ENCODE measurements around the gene TAF6. TPM values are rescaled to one million over a fixed set of nuclear protein-coding genes. Genes with fewer than 3 reads are reported as not detected.

The TAF6 gene
- total RNA-seq, 1 experiment from 2014 or later: 66.7 TPM

DNA sequence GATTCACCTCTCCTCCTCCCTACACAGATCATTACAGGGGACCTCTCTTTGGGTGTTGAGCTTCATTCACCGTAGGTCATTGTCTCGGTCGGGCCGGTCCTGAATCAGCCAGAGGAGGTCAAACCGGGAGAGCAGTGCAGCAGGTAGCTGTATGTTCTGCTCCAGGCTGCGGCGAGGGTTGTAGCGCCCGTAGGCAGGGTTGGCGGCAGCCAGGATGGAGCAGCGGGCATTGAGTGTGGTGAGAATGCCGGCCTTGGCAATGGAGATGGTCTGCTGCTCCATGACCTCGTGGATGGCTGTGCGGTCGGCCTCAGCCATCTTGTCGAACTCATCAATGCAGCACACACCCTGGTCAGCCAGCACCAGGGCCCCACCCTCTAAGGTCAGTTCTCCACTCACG, 23.5 kb downstream of the TAF6 start:
- DNase-seq (ENCODE audit: low read depth): no peak

DNA sequence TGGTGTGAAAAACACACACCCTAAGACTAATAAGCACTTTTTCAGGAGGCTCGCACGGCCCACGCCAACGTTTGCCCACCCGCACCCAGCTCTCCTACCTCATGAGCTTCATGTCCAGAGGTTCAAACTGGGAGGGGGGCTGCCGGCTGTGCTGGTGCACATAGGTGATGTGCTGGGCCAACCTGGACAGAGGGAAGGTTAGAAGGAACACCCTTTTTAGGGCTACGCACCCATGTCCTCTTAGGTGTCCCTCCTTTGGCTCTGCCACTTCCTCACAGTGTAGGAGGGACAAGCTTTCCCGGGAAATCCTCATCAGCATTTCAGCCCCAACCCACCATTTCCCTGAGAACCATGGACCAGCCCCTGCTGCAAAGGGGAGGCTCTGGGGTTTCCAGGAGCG, 23.9 kb downstream of the TAF6 start:
- DNase-seq (ENCODE audit: low read depth): no peak

DNA sequence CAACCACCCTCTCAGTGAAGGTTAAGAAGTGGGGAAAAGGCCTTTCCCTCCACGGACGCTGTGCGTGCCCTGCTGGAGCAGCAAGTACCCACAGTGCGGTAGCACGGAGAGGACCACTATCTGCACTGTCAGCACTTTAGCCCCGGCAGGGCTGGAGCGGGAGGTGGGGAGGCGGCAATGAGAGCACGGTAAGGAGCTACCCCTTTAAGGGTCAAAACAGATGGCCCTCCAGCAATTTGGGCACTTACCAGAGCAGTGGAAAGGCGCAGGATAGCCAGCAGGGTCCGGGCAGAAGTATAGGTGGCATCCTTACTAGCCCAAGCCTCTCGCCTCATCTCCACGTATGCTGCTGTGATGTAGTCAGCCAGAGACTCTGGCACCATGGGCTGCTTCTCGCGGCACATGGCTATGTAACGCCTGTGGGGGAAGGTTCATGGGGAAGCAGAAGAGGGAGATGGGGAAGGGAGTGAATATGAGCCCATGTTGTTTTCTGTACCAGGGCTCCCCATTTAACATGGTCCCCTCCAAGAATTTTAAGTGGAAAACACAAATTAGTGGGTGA, 25.2 kb downstream of the TAF6 start:
- no peak for DNase-seq (ENCODE audit: low read depth)

DNA sequence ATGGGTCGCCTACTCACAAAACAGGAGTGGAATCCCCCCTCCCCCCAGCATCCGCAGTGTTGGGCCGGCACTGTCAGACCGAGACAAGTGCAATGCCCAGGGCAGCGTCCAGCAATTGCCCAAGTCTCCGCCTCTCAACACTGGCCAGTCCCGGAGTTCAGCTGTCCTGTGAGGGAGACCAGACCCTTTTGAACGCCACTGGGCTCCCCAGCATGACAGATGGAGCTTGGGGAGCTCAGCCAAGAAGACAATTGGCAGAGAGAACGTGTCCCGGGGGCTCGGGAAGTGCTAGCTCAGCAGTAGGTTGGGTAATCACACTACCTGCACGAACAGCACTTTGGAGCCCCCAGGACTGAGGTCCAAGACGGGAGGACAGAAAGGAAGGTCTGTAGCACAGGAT, 25.7 kb downstream of the TAF6 start:
- no peak for DNase-seq (ENCODE audit: low read depth)

DNA sequence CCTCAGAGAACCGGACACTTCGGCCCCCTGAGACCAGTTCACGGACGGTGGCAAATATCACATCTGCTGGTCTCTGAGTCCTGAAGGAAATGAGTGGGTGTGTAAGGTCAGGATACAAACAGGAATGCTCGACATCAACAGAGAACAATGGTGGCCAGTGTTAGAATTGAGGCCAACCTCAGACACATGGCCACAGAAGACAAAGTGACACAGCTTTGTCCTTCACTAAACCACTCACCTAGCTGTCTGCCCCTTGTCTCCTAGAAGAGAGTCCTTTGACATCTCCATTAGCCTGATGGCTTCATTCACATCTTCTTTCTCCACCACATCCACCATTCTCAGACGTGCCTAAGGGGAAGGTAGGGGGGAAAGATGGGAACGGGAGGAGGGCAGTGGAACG, 26.1 kb downstream of the TAF6 start:
- no peak for DNase-seq (ENCODE audit: low read depth)

DNA sequence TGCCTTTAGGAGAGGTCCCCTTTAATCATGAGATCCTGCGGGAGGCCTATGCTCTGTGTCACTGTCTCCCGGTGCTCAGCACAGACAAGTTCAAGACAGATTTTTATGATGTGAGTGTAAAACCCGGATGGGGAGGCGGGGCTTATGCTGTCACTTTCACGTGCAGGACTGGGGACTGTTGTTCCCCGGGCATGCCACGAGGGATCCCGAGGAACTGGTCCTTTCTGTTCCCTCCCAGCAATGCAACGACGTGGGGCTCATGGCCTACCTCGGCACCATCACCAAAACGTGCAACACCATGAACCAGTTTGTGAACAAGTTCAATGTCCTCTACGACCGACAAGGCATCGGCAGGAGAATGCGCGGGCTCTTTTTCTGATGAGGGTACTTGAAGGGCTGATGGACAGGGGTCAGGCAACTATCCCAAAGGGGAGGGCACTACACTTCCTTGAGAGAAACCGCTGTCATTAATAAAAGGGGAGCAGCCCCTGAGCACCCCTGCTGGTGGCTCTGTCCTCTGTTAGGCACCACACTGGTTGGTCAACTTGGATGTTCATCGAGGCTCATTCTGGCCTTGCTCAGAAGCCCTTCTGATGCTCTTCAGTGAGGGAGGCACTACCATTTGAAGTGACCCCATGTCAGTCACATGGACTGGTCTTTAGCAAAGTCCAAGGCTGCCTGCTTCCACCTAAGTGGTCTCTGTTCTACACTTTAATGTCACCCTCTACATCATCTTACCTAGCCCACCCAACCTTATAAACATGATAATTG, 27.6 kb downstream of the TAF6 start:
- DNase-seq (ENCODE audit: low read depth): no peak

DNA sequence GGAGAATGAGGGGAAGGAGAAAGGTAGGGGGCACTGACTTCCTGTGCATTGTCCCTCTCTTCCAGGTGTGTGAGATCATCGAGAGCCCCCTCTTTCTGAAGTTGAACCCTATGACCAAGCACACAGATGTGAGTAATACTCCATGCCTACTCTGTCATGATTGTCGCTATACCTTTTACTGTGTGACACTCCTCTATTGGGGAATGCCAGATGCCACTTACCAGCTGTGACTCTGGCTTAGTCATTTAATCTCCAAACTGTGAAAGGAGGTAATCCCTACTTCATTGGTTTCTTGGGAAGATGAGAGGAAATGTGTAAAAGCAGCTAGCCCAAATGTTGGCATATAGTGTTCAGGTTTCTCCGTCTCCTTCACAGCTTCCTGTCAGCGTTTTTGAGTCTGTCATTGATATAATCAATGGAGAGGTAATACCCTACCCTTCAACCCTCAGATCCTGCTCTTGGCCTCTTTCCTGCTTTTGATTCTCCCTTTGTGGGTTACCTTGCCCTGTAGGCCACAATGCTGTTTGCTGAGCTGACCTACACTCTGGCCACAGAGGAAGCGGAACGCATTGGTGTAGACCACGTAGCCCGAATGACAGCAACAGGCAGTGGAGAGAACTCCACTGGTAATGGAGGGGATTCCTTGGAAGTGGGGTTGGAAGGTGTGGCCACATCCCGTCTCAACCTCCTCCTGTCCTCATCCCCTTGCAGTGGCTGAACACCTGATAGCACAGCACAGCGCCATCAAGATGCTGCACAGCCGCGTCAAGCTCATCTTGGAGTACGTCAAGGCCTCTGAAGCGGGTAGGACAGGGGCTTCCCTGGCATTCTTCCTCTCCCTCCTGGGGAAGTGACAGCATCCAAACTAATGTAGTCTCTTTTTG, 28.4 kb downstream of the TAF6 start:
- DNase-seq (ENCODE audit: low read depth): no peak

DNA sequence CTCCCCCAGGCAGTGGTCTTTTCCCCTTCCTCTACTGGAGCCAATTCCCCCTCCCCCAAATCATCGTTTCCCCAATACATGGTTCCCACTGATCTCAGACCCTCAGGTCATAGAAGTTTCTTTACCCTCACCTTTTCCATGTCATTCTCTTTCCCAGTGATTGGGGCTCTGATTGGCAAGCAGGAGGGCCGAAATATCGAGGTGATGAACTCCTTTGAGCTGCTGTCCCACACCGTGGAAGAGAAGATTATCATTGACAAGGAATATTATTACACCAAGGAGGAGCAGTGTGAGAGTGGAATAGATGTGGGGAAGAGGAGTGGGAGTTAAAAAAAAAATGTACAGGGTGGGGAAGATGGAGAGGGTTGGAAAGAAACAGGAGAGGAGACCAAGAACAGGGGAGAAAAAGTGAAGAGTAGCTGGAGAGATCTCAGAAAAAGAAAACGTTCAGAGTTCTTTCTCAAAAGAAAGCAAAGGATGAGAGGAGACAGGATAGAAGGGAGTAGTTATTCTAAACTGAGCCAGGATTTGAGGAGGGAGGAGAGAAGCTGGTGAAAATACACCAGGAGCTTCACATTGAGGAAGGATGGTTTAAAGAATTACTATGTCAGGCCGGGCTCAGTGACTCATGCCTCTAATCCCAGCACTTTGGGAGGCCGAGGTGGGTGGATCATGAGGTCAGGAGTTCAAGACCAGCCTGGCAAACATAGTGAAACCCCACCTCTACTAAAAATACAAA, 29.5 kb downstream of the TAF6 start:
- DNase-seq (ENCODE audit: low read depth): no peak

DNA sequence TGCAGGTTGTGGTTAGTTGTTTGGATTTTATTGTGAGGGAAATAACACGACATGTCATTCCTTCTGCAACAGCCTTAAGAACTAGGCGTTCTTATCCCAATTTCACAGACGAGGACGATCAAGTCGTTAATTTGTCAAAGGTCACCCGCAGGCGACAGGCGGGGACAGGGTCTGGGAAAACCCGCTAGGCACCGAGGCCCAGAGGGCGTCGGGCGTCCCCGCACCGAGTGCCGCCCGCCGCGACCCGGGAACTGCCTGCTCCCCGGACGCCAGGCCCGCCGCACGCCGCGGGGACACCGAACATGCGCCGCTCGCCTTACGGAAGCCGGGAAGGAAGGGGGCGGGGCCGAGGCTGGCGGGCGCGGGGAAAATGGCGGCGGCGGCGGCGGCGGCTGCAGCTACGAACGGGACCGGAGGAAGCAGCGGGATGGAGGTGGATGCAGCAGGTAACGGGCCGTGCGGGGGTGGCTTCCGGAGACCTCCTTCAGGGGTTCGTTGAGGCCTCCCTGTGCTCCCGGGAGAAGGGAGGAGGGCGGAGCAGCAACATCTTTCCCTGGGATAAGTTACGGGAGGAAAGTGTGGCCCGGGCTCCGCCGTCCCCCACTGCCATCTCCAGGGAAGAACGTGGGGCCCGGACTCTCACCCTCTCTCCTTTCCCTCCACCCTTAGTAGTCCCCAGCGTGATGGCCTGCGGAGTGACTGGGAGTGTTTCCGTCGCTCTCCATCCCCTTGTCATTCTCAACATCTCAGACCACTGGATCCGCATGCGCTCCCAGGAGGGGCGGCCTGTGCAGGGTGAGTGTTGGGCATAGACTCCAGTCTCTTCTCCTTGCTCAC, 30.3 kb downstream of the TAF6 start, which contains the start of gene COPS6:
COPS6 (plus strand) TSS at position 349 of the 837 bp plus-strand sequence; CDS start at position 371, 22 bp downstream.
- peak; percentile 79 for DNase-seq (ENCODE audit: low read depth)

DNA sequence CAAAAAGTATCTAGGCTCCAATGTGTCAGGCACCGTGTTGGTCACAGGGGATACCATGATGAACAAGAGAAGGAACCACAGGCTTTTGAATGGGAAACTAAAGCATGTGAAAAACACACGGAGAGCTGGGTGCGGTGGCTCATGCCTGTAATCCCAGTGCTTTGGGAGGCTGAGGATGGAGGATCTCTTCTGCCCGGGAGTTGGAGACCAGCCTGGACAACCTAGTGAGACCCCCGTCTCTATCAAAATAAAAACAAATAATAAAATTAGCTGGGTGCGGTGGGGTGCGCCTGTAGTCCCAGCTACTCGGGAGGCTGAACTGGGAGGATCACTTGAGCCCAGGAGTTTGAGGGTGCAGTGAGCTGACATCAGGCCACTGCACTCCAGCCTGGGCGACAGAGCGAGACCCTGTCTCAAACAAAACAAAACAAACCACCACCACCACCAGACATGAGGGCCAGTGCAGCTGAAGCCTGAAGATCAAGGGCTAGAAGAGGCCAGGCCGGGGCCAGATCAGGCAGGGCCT, 31.0 kb downstream of the TAF6 start:
- DNase-seq (ENCODE audit: low read depth): no peak

DNA sequence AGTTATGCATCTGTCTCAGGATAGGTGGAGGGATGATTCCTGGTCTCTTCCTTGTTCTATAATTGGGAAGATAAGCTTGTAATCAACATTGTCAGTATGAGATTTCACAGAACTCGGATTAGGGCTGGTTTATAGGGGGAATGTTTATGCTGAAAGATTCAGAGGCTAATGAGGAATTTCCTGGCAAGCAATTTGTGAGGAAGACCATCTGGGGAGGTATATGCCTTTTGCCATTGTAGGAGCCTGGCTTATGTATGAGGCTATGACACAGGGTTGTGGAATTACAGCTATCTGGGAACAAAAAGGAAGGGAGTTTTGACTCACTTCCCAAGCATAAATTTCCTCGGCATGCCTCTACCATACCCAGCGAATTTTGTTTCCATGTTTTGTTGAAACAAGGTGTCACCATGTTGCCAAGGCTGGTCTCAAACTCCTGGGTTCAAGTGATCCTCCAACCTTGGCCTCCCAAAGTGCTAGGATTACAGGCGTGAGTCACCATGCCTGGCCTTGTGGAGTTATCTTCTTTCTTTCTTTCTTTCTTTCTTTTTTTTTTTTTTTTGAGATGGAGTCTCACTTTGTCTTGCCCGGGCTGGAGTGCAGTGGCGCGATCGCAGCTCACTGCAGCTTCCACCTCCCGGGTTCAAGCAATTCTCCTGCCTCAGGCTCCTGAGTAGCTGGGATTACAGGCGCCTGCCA, 32.0 kb downstream of the TAF6 start:
- DNase-seq (ENCODE audit: low read depth): peak; percentile 92

DNA sequence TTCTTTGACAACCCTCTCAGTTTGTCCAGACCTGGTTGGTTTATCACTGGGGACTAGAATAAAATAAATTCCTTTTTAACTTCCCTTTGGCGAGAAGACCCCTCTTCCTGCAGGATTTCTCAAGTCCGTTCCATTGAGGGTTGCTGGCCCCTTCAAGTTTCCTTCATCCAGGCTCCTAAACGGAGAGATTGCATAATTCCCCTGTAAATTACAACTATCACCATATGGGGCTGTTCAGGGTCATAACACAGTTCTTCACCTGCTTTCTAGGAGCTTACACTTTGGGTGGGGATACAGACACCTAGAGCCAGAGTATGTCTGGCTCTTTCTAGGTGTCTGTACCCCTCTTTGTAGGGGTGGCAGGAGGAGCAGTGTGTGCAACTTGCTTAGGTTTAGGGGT, 33.6 kb downstream of the TAF6 start:
- DNase-seq (ENCODE audit: low read depth): no peak

DNA sequence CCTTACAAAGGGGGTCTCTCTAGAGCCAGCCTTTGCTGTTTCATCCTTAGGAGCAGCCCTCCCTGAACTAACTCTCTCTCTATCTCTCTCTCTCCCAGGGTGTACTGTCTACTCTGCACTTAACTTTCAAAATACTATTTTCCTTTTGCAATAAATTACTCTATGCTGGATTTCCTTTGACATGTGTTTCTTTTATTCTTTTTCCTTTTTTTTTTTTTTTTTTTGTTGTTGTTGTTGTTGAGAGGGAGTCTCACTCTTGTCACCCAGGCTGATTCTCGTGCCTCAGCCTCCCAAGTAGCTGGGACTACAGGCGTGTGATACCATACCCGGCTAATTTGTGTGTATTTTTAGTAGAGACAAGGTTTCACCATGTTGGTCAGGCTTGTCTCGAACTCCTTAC, 36.2 kb downstream of the TAF6 start:
- DNase-seq (ENCODE audit: low read depth): no peak

DNA sequence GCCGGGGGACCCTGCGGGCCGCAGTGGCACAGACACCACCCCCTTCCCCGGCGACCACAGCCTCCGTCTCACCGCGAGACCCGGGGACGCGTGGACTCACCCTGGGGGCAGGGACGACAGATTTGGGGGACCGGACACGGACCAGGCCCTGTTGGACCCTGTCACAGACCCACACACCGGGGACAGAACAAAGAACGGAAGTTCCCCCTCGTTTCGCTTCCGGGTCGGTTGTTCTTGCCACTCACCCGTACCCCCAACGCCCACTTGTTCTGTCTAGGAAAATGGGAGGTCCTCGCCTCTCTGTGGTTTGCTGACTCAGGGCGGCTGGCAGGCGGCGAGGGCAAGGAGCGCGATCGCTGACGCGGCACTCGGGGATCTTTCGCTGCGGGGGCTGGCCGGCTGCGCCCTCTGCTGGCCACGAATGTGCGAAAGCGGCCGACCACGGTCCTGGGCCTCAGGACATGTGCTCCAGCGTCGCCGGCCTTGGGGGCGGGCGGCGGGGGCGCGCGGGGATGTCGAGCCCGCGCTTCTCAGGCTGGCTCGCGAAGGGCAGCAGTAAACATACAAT, 37.5 kb downstream of the TAF6 start, which contains the start of gene ZNF3:
ZNF3 (minus strand) TSS at position 189 of the 568 bp plus-strand sequence. CDS start 4,366 bp downstream, outside the sequence.
- DNase-seq (ENCODE audit: low read depth): peak; percentile 99

DNA sequence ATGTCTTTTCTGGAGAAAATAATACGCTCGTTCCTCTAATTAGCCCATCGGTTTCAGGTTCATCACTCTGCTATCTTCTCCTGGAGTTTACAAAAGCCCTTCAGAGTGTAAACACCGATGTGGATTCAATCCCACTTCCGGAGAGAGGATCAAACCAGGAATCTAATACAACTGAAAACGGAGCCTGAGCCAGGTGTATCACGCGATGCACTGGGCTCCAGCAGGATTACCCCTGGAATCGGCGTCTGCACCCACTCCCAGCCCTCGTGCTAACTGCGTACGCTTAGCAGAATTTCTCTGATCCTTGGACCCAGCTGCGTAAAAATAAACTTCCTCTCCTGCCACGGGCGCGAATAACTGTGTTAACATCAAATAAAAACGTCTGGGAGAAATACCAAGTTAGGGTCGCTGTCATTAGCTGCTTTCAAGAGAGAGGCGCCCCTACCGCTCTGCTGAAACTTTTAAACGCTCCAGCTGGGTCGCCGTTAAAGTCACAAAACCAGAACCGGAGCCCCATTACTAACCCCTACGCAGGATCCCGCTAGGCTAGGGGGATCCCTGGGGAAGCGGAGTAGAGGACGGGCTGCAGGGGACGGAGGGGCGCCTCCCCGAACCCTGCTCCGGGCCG, 38.1 kb downstream of the TAF6 start:
- DNase-seq (ENCODE audit: low read depth): no peak

DNA sequence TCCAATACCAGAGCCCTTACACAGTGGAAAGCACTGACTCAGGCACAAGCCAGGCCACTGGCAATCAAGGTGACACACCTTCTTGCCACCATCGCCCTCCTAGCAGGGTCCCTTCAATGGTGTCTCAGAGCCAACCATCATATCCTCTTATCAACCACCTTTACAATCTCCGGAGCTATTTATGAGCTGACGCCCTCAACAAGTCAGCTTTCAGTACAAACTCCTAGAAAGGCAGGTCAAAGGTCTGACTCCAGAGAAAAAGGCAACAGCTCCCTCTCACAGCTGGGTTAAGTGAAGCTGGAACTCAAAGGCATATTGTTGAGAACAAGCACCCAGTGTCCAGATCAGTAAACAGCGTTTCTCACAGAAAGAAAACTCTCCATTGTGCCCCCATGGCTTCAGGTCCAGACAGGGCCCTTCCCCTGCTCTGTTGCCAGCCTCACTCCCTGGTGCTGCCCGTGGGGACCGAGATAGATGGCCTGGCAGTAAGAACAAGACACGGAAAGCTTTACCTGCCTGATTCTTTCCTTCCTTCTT, 40.1 kb downstream of the TAF6 start:
- no peak for DNase-seq (ENCODE audit: low read depth)

DNA sequence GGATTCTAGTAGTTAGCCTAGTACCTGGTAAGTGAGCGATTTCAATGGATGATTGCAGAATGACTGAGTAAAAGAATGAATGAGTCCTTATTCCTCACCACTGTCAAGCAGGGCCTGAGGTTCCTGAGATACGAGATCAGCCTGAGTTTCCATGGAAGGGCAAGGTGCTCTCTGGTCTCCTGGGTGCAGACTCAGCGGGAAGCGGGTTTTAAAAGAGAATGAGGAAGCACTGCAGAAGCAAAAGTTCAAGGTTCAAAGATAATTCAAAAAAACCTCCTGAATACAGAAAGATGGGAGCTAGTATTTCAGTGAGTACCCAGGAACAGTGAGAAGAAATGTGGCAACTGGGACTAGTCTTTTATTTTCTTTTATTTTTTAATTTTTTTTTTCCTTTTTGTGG, 42.0 kb downstream of the TAF6 start:
- no peak for DNase-seq (ENCODE audit: low read depth)

DNA sequence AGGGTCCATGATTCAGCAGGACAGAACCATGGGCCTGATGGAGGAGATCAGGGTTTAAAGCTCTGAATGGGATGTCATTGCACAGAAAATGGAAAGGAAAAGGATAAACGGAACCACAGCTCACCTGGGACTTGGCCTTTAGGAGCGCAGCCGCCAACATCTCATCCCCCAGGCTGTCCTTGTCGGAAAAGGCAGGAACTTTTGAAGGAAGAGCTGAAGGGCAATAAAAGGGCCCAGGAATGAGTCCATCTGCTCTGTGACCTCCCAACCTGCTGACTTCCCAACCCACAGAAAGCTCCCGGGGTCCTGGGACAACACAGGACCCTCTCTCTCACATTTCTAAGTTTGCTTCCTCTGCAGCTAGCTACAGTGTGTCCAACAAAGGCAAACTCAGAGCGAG, 43.7 kb downstream of the TAF6 start:
- no peak for DNase-seq (ENCODE audit: low read depth)

DNA sequence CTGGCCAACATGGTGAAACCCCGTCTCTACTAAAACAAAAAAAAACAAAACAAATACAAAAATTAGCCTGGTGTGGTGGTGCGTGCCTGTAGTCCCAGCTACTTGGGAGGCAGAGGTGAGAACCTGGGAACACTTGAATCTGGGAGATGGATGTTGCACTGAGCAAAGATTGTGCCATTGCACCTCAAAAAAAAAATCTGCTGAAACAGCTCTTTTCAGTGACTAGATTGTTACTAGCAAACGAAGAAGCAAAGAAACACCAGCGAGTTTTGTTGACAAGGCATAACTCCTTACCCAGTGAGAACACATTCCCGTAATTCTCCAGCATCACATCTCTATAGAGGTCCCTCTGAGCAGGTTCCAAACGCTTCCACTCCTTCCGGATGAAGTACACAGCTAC, 44.3 kb downstream of the TAF6 start:
- DNase-seq (ENCODE audit: low read depth): no peak
